Right cardiac atrium (tissue), 5 donors: ENCODE measurements around the gene GABRR1. TPM values are rescaled to one million over a fixed set of nuclear protein-coding genes. Genes with fewer than 3 reads are reported as not detected.
A peak's percentile ranks its signal among the peaks of the same experiment; 100 is the strongest.

Source experiments
- ATAC-seq, 2 donors: fragments of 200-7000 bp; cut with Tn5 transposase; one replicate each; pipeline versions ENCODE4 v1.8.0 to v1.9.1; 2020; ENCODE audit warnings: moderate library complexity in 2 of 2, mild to moderate bottlenecking in 1 of 2
- DNase-seq, 3 donors: peaks; one replicate each; pipeline ENCODE4 v3.0.0-alpha.2; 2020
- H3K27ac ChIP-seq: one replicate; pipeline ENCODE4 v1.5.1; 2013; ENCODE audit warnings: mild to moderate bottlenecking, low read length, control low read depth, moderate library complexity
- H3K27me3 ChIP-seq: one replicate; pipeline ENCODE4 v1.6.1; 2013; ENCODE audit not compliant: control insufficient read depth, insufficient read depth
- H3K4me1 ChIP-seq: one replicate; pipeline ENCODE4 v1.6.1; 2013; ENCODE audit warnings: low read length; ENCODE audit not compliant: control insufficient read depth, insufficient read depth
- H3K4me3 ChIP-seq: one replicate; pipeline ENCODE4 v1.5.1; 2013; ENCODE audit warnings: low read length, control low read depth
- H3K9me3 ChIP-seq: one replicate; pipeline ENCODE4 v1.6.1; 2013; ENCODE audit warnings: low read length; ENCODE audit not compliant: control insufficient read depth
- WGBS: extraction: QIAGEN DNeasy Blood & Tissue Kit; methylation state at CpG from one replicate; pipeline ENCODE4 v1.1.7; 2013; 5-methylcytosine and 5-hydroxymethylcytosine counted together
- intact Hi-C, 4 donors: fragments of 100-400 bp; cut with DNase I; formaldehyde crosslinking; loops; one replicate each; pipeline versions ENCODE4 v1.11.0 to v1.14.0; 2022 to 2023
- polyA plus RNA-seq: library from polyadenylated mRNA; stranded (reverse); fragments of 200-250 nt; gene quantifications from one replicate; pipeline ENCODE4 v1.2.3, GENCODE V29; 2013
- total RNA-seq, 4 donors: library from RNA; stranded (reverse); fragmentation: NEBNext Ultra II Directional; extraction: Animal tissue kit (Norgen Biotek cat#: 25700); gene quantifications; one replicate each; pipeline ENCODE4 v1.2.1, GENCODE V29; 2021
- donor health status: healthy with polysubstance abuse.
- donor health status: DM: no; HTN: yes; CAD: no.
- donor health status: DM: no; HTN: no; CAD: no.
- donor health status: DM: no; HTN: yes; CAD: no; lungs with severe emphysema.
- donor health status: DM: yes; HTN: yes; CAD: no.

Gene GABRR1
- total and polyA plus RNA-seq, 5 donors, result not detected

- Histone ChIP-seq H3K27ac (no peak overlapping the region), H3K9me3 (no peaks in the 10 kb centered on the region), H3K4me1 (no peaks in the 10 kb centered on the region), H3K4me3 (no peak overlapping the region), H3K27me3 (no peaks in the 10 kb centered on the region)
- no peak for ATAC-seq
- no peak for DNase-seq
- intact Hi-C loops, result no loop called here
Observed at GRCh38 chr6:89215391-89215790, 1.8 kb downstream of the GABRR1 start.

- Histone ChIP-seq H3K4me1 (no peaks in the 10 kb centered on the region), H3K27ac (no peak overlapping the region), H3K4me3 (no peak overlapping the region), H3K9me3 (no peaks in the 10 kb centered on the region), H3K27me3 (no peaks in the 10 kb centered on the region)
- intact Hi-C loops, result no loop called here
- ATAC-seq (no peak), DNase-seq (no peak)
Observed at GRCh38 chr6:89214197-89214596, 3.0 kb downstream of the GABRR1 start.

GRCh38 chr6:89212472-89212871 is 4.7 kb downstream of the GABRR1 start:
- Histone ChIP-seq H3K9me3 (no peaks in the 10 kb centered on the region), H3K27me3 (no peaks in the 10 kb centered on the region), H3K4me1 (no peaks in the 10 kb centered on the region), H3K27ac (no peak overlapping the region), H3K4me3 (no peak overlapping the region)
- ATAC-seq, result no peak
- no peak for DNase-seq
- intact Hi-C loops, result no loop called here
- 53% methylated on average over 5 of the region's 5 CpGs for WGBS

GRCh38 chr6:89209457-89209856 is 7.7 kb downstream of the GABRR1 start:
- WGBS, result 94% methylated on average over 6 of the region's 6 CpGs
- Histone ChIP-seq H3K4me3 (no peak overlapping the region), H3K27me3 (no peaks in the 10 kb centered on the region), H3K27ac (no peak overlapping the region), H3K9me3 (no peaks in the 10 kb centered on the region), H3K4me1 (no peaks in the 10 kb centered on the region)
- ATAC-seq (no peak), DNase-seq (no peak)
- intact Hi-C loops, result no loop called here

GRCh38 chr6:89208551-89208950 is 8.6 kb downstream of the GABRR1 start:
- WGBS, result 75% methylated on average over 4 of the region's 4 CpGs
- intact Hi-C loops, result no loop called here
- Histone ChIP-seq H3K4me1 (no peaks in the 10 kb centered on the region), H3K27me3 (no peaks in the 10 kb centered on the region), H3K4me3 (no peak overlapping the region), H3K27ac (no peak overlapping the region), H3K9me3 (no peaks in the 10 kb centered on the region)
- peak in 1 of 3 donors; percentile 55 for DNase-seq
- no peak for ATAC-seq

GRCh38 chr6:89205819-89206218 is 11.3 kb downstream of the GABRR1 start:
- H3K27ac ChIP-seq, result no peak overlapping the region
- ATAC-seq, result peak; percentile 28 to 38
- H3K27me3 ChIP-seq, result no peaks in the 10 kb centered on the region
- peak in 1 of 3 donors; percentile 45 for DNase-seq
- no peaks in the 10 kb centered on the region for H3K4me1 ChIP-seq
- no peak overlapping the region for H3K4me3 ChIP-seq
- intact Hi-C loops, result no loop called here
- no peaks in the 10 kb centered on the region for H3K9me3 ChIP-seq
- WGBS, result 63% methylated on average over 4 of the region's 4 CpGs

GRCh38 chr6:89204096-89204495 is 13.1 kb downstream of the GABRR1 start:
- Histone ChIP-seq H3K9me3 (no peaks in the 10 kb centered on the region), H3K4me3 (no peak overlapping the region), H3K27ac (no peak overlapping the region), H3K4me1 (no peaks in the 10 kb centered on the region), H3K27me3 (no peaks in the 10 kb centered on the region)
- DNase-seq, result no peak
- intact Hi-C loops, result no loop called here
- ATAC-seq, result no peak
- WGBS, result 90% methylated on average over 11 of the region's 11 CpGs

- no peak overlapping the region for H3K4me3 ChIP-seq
- DNase-seq, result no peak
- no peaks in the 10 kb centered on the region for H3K9me3 ChIP-seq
- H3K27ac ChIP-seq, result no peak overlapping the region
- H3K4me1 ChIP-seq, result no peaks in the 10 kb centered on the region
- H3K27me3 ChIP-seq, result no peaks in the 10 kb centered on the region
- 93% methylated on average over 7 of the region's 7 CpGs for WGBS
- intact Hi-C loops, result no loop called here
- ATAC-seq, result no peak
Observed at GRCh38 chr6:89200706-89201215, 16.4 kb downstream of the GABRR1 start.

GRCh38 chr6:89199579-89199978 is 17.6 kb downstream of the GABRR1 start:
- ATAC-seq (no peak), DNase-seq (no peak)
- Histone ChIP-seq H3K9me3 (no peaks in the 10 kb centered on the region), H3K4me3 (no peak overlapping the region), H3K27me3 (no peaks in the 10 kb centered on the region), H3K4me1 (no peaks in the 10 kb centered on the region), H3K27ac (no peak overlapping the region)
- WGBS, result 65% methylated on average over 2 of the region's 2 CpGs
- intact Hi-C loops, result no loop called here

- Histone ChIP-seq H3K27ac (no peak overlapping the region), H3K4me1 (no peaks in the 10 kb centered on the region), H3K4me3 (no peak overlapping the region), H3K9me3 (no peaks in the 10 kb centered on the region), H3K27me3 (no peaks in the 10 kb centered on the region)
- intact Hi-C loops, result no loop called here
- DNase-seq (no peak), ATAC-seq (no peak)
- WGBS, result 59% methylated on average over 7 of the region's 7 CpGs
Observed at GRCh38 chr6:89198235-89198634, 18.9 kb downstream of the GABRR1 start.

- H3K4me3 ChIP-seq, result no peak overlapping the region
- no peak for ATAC-seq
Observed at GRCh38 chr6:89197141-89197540, 20.0 kb downstream of the GABRR1 start.

GRCh38 chr6:89194559-89194958 is 22.6 kb downstream of the GABRR1 start:
- Histone ChIP-seq H3K27ac (no peak overlapping the region), H3K9me3 (no peaks in the 10 kb centered on the region), H3K4me3 (no peak overlapping the region), H3K4me1 (no peaks in the 10 kb centered on the region), H3K27me3 (no peaks in the 10 kb centered on the region)
- WGBS, result 96% methylated on average over 1 of the region's 1 CpG
- DNase-seq (no peak), ATAC-seq (no peak)
- intact Hi-C loops, result no loop called here

More at GRCh38 chr6:89197141-89197540, 20.0 kb downstream of the GABRR1 start:
- intact Hi-C loops, result no loop called here
- no peaks in the 10 kb centered on the region for H3K27me3 ChIP-seq
- H3K27ac ChIP-seq, result no peak overlapping the region
- H3K9me3 ChIP-seq, result no peaks in the 10 kb centered on the region
- DNase-seq, result no peak
- H3K4me1 ChIP-seq, result no peaks in the 10 kb centered on the region
- 71% methylated on average over 4 of the region's 4 CpGs for WGBS
